ENCODE results near the gene SUV39H2.

- peak; percentile 53; the same call in 1 of the 2 replicates for TF ChIP-seq FOXM1 (IDR thresholded peaks at IDR 0.05; ENCODE audit: borderline replicate concordance)
- TF ChIP-seq SP1 (IDR thresholded peaks at IDR 0.05): no peak
- no peak for TF ChIP-seq PKNOX1 (IDR thresholded peaks at IDR 0.05)
- TF ChIP-seq BHLHE40 (IDR thresholded peaks at IDR 0.05; ENCODE audit: borderline replicate concordance): no peak
- TF ChIP-seq ELF4 (IDR thresholded peaks at IDR 0.05): no peak
- TF ChIP-seq TARDBP (IDR thresholded peaks at IDR 0.05): no peak
- TF ChIP-seq CTBP1 (IDR thresholded peaks at IDR 0.05; ENCODE audit: borderline replicate concordance): no peak
- no peak for TF ChIP-seq FOXK2 (IDR thresholded peaks at IDR 0.05)
- no peak for TF ChIP-seq ARNT (IDR thresholded peaks at IDR 0.05)
- no peak for TF ChIP-seq FOXA1 (IDR thresholded peaks at IDR 0.05)
- TF ChIP-seq LEF1 (IDR thresholded peaks at IDR 0.05; ENCODE audit: borderline replicate concordance): no peak
- TF ChIP-seq ZNF384 (IDR thresholded peaks at IDR 0.05): no peak
- TF ChIP-seq NFRKB (IDR thresholded peaks at IDR 0.05): no peak
- TF ChIP-seq HDGF (IDR thresholded peaks at IDR 0.05; ENCODE audit: borderline replicate concordance): no peak
Observed at GRCh38 chr10:14878266-14879123, at the start of gene SUV39H2.
